AG04450 (cell line): Measurements from ENCODE around the gene SERINC2. TPM values are rescaled to one million over a fixed set of nuclear protein-coding genes. Genes with fewer than 3 reads are reported as not detected.

Experiments
- CTCF ChIA-PET: fragments of 300-600, 350-600 bp; formaldehyde crosslinking; extraction: SDS; loops from one replicate; lab custom pipeline; 2022; ENCODE audit warnings: antibody characterized with exemption, inconsistent platforms; lab: Charles Lee
- POLR2A ChIA-PET: fragments of 350-600 bp; formaldehyde crosslinking; extraction: SDS; loops from one replicate; lab custom pipeline; 2021; ENCODE audit warnings: antibody characterized with exemption, inconsistent platforms; lab: Yijun Ruan, JAX
- DNase-seq: peaks from one replicate; pipeline ENCODE4 v3.0.0-alpha.2; 2011; ENCODE audit warnings: low read depth, low spot score
- H3K27ac ChIP-seq: one replicate; pipeline ENCODE4 v1.5.1; 2012; ENCODE audit warnings: low read depth, low read length, control low read depth
- H3K27me3 ChIP-seq: one replicate; pipeline ENCODE4 v1.6.0; 2012; ENCODE audit warnings: low read length; ENCODE audit not compliant: control insufficient read depth, insufficient read depth
- H3K4me3 ChIP-seq: 2 replicates; pipeline ENCODE4 v1.5.1; 2011; ENCODE audit warnings: mild to moderate bottlenecking, low read depth, low read length, control low read depth
- H3K9me3 ChIP-seq: 2 replicates; pipeline ENCODE4 v1.5.1; 2012; ENCODE audit warnings: low read length; ENCODE audit not compliant: control insufficient read depth, insufficient read depth
- polyA plus RNA-seq: library from polyadenylated mRNA; depleted of rRNA; stranded (reverse); fragments of >200 nt; gene quantifications from 2 replicates; pipeline ENCODE4 v1.2.3, GENCODE V29; 2011
- TF ChIP-seq, protein P1 (sequence below): IDR thresholded peaks from 2 replicates; pipeline ENCODE4 v1.5.1; 2011; ENCODE audit warnings: low read depth, low read length, control low read depth, inconsistent platforms

SERINC2 gene
- polyA plus RNA-seq, 1 experiment: 46.0 TPM

DNA sequence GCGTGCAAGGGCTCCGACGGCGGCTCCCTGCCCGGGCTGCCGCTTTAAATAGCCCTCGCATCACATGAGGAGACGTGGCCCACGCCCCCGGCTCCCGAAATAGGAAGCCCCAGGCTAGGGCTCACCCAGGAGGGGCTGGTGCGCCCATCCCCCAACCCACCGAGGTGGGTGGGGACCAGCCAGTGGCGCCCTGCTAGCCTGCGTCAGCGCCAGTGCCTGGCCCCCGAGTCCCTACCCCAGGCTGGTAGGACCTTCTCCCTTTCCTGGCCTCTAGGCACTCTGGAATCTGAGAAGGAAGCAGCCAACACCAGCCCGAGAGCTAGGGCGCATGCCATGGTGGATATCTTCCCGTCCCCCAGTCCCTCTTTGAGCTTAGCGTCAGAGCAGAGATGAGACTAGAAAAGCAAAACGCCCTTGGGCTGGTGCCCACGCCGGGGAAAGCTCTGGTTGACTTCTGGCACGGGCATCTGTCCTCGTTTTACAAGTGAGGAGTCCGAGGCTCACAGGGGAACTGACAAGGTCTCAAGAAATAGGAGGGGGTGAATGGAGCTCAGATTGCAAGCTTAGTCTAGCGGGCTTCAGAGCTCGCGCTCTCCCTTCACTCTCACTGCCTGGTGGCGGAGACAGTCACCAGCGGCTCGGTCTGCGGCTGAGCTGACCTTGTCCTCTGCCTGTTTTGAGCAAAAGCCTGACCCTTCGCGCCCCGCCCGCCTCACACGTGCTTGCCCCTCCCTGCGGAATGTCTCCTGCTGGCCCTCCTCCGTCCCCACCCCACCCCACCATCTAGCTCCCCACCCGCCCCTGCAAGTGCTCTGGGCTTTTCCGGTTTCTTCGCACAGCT lies 39.7 kb upstream of the SERINC2 start, which contains the start of gene FABP3:
TSS of gene FABP3 (minus strand) at position 21 of the 841 bp plus-strand sequence. CDS start 62 bp downstream, outside the sequence.
- DNase-seq: no peak
- ChIA-PET POLR2A (interaction anchor here (0.6 to 0.9 kb wide), 6 partner anchors 24 to 239 kb away, joined by 3 to 6 read pairs (median 3); no protein-coding TSS in a partner anchor), CTCF (interaction anchor here (0.5 to 1.8 kb wide), 8 partner anchors 21 to 189 kb away, joined by 4 to 12 read pairs (median 6); no protein-coding TSS in a partner anchor)
- peak within 1 kb of the TSS; percentile 53 for H3K4me3 ChIP-seq
- TF ChIP-seq, protein P1, sequence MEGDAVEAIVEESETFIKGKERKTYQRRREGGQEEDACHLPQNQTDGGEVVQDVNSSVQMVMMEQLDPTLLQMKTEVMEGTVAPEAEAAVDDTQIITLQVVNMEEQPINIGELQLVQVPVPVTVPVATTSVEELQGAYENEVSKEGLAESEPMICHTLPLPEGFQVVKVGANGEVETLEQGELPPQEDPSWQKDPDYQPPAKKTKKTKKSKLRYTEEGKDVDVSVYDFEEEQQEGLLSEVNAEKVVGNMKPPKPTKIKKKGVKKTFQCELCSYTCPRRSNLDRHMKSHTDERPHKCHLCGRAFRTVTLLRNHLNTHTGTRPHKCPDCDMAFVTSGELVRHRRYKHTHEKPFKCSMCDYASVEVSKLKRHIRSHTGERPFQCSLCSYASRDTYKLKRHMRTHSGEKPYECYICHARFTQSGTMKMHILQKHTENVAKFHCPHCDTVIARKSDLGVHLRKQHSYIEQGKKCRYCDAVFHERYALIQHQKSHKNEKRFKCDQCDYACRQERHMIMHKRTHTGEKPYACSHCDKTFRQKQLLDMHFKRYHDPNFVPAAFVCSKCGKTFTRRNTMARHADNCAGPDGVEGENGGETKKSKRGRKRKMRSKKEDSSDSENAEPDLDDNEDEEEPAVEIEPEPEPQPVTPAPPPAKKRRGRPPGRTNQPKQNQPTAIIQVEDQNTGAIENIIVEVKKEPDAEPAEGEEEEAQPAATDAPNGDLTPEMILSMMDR: no peak
- no peaks in the 10 kb centered on the region for H3K9me3 ChIP-seq
- H3K27ac ChIP-seq: peak within 1 kb of the TSS; percentile 70
- no peaks in the 10 kb centered on the region for H3K27me3 ChIP-seq

DNA sequence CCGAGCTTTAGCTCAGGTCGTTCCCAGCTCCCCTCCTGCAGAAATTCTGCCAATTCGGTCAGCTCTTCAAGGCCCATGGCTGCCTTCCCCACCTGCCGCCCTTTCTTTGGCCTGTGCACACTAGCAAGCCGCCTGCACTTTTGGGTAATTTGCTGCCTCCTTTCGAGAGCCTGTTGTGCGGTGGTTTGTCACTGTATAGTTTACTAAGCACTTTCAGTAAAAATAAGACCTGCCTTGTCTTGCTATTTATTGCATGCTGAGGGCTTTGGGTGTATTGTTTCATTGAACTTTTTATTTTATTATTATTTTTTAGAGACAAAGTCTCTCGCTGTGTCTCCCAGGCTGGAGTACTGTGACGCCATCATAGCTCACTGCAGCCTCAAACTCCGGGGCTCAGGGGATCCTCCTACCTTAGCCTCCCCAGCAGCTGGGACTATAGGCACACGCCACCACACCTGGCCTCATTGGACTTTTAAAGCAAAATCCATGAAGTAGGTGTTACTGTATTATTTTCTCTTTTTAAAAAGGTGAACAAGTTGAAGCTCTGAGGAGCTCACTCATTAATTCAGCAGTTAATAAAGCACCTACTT lies 39.0 kb upstream of the SERINC2 start:
- CTCF ChIA-PET: interaction anchor here (0.5 to 1.8 kb wide), 7 partner anchors 20 to 190 kb away, joined by 4 to 12 read pairs (median 6); no protein-coding TSS in a partner anchor
- no peak overlapping the region for H3K27ac ChIP-seq
- peak overlapping the region; percentile 22; the same call in 1 of the 2 replicates for H3K4me3 ChIP-seq

DNA sequence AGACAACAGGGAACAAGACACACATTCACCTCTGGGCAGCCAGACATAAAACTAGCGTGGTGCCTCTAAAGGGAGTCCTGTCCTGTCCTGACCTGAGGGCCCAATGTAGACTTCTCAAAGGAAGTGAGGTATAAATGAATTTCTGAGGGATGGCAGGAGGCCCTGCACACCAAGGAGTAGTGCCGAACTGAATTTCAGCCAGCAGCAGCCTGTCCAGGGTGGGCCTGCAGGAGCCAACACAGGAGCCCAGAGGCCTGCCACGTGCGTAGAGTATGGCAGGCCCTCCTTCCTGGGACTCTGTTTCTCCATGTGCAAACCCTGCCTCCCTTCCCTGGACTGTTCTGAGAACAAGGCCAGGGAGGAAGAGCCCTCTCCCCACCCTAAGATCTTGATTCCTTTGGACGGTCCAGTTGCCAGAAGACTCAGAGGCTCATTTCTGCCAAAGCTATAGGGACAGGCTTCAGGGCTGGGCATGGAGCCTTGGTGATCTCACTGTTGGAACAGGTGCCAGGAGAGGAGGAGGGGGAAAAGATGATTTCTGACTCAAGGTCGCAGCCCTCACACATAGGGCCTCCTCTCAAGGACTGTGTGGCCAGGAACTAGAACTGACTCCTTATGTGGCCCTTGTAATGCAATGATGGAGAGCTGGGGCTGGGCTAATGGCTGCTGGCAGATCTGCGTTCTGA lies 38.4 kb upstream of the SERINC2 start:
- TF ChIP-seq, protein P1: no peak
- Histone ChIP-seq H3K27ac (no peak overlapping the region), H3K9me3 (no peaks in the 10 kb centered on the region), H3K27me3 (no peaks in the 10 kb centered on the region), H3K4me3 (no peak overlapping the region)
- POLR2A ChIA-PET: interaction anchor here (0.6 to 0.7 kb wide), 2 partner anchors 48 to 175 kb away, joined by 4 read pairs; no protein-coding TSS in a partner anchor
- CTCF ChIA-PET: interaction anchor here (1.7 to 1.8 kb wide), 2 partner anchors 20 to 47 kb away, joined by 9 to 12 read pairs; no protein-coding TSS in a partner anchor
- DNase-seq: no peak

More for the DNA sequence above, 39.0 kb upstream of the SERINC2 start:
- no peak for DNase-seq
- POLR2A ChIA-PET: interaction anchor here (0.6 to 0.9 kb wide), 6 partner anchors 23 to 240 kb away, joined by 3 to 6 read pairs (median 3); no protein-coding TSS in a partner anchor
- Histone ChIP-seq H3K9me3 (no peaks in the 10 kb centered on the region), H3K27me3 (no peaks in the 10 kb centered on the region)
- TF ChIP-seq, protein P1: no peak

DNA sequence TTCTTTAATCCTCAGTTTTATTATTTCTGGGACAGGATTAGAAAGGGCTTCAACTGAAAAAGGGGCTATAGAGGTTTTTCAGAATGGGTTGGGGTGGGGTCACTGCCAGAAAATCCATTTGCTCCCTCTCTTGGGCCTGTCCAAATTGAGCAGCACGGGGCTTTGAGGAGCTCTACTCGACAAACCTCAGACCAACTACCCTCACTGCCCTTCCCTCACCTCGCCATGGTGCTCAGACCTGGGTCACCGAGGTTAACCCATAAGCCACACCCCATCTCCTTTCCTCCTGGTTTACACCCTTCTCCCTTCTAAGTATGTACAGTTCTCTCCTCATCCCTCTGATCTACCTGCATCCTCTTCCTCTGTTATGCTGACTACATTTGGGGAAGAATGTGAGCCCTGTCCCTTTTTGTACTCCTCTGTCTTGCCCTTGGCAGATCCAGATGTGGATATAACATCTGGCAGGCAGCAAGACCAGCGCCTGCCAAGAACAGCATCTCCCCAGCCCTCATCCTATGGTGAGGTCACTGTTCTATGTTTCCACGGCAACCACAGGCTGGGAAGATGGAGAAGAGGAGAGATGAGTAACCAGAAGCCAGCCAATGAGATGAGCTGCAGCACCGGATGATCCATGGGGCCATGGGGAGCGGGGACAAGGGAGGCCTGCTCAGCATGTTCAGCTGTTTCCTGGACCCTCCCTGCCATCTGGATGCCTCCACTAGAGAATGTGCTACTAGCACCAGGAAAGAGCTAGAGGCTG lies 36.5 kb upstream of the SERINC2 start:
- CTCF ChIA-PET: interaction anchor here (0.5 to 1.9 kb wide), 6 partner anchors 18 to 217 kb away, joined by 3 to 8 read pairs (median 4); no protein-coding TSS in a partner anchor
- H3K4me3 ChIP-seq: no peak overlapping the region
- DNase-seq: peak; percentile 89
- POLR2A ChIA-PET: interaction anchor here (0.8 to 1.1 kb wide), 4 partner anchors 14 to 93 kb away, joined by 3 read pairs; no protein-coding TSS in a partner anchor
- H3K27ac ChIP-seq: peak overlapping the region; percentile 39
- no peaks in the 10 kb centered on the region for H3K27me3 ChIP-seq
- no peaks in the 10 kb centered on the region for H3K9me3 ChIP-seq
- TF ChIP-seq, protein P1: no peak
